Epithelial cell of esophagus (primary cell): ENCODE data around the gene OR6B1.

Experiments used
- DNase-seq: peaks from one replicate; pipeline ENCODE4 v3.0.0; 2010; ENCODE audit warnings: low read depth
- H3K4me3 ChIP-seq: 2 replicates; pipeline ENCODE4 v1.5.1; 2011; ENCODE audit warnings: mild to moderate bottlenecking, low read length, control low read depth
- TF ChIP-seq, protein P1 (sequence below): IDR thresholded peaks from 2 replicates; pipeline ENCODE4 v1.5.1; 2011; ENCODE audit warnings: low read depth, mild to moderate bottlenecking, low read length, control low read depth, inconsistent platforms; ENCODE audit not compliant: insufficient read depth; ENCODE audit errors: missing control alignments

OR6B1 gene

DNA sequence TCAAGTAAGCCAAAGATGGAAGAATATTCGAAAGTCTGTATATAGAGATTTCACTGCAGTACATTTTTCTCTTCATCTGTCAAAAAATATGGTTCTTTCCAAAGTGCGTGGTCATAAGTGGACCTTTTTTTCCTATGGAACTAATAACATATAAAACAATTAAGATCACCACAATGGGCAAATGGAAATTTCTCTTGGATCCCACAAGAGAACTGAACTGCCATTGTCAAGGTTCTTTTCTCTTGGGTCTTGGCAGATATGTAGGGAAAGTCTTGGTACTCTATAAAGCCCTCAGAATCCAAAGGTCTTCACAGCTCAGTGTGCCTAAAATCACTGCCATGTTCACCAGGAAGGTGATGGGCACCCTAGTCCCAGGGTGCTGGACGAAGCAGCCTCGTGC lies at the start of gene OR6B1:
Gene OR6B1, plus strand, starts transcription at position 301 of the 400 bp plus-strand sequence. CDS start 3,677 bp downstream, outside the sequence.
- no peak for DNase-seq
- H3K4me3 ChIP-seq = no peak within 1 kb of the TSS
- TF ChIP-seq, protein P1, sequence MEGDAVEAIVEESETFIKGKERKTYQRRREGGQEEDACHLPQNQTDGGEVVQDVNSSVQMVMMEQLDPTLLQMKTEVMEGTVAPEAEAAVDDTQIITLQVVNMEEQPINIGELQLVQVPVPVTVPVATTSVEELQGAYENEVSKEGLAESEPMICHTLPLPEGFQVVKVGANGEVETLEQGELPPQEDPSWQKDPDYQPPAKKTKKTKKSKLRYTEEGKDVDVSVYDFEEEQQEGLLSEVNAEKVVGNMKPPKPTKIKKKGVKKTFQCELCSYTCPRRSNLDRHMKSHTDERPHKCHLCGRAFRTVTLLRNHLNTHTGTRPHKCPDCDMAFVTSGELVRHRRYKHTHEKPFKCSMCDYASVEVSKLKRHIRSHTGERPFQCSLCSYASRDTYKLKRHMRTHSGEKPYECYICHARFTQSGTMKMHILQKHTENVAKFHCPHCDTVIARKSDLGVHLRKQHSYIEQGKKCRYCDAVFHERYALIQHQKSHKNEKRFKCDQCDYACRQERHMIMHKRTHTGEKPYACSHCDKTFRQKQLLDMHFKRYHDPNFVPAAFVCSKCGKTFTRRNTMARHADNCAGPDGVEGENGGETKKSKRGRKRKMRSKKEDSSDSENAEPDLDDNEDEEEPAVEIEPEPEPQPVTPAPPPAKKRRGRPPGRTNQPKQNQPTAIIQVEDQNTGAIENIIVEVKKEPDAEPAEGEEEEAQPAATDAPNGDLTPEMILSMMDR = no peak

DNA sequence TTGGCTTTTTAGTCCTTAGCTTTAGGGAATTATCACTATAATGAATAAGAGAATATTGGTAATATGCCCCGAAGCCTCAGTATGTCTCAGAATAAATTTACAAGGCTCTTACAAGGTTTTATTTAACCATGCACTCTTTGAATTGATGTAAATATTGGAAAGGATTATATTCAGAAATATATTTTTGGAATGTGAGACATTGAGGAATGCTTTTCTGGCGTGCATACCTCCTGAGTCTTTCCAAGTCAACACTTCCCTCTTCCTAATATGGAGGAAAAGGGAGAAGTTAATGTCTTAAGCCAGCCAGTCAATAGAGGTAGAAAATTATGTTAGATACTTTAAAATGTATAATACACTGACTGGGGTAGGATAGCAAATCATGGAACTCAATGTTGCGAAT lies 46.7 kb upstream of the OR6B1 start:
- no peak for DNase-seq
- TF ChIP-seq, protein P1 = no peak
- no peak overlapping the region for H3K4me3 ChIP-seq

DNA sequence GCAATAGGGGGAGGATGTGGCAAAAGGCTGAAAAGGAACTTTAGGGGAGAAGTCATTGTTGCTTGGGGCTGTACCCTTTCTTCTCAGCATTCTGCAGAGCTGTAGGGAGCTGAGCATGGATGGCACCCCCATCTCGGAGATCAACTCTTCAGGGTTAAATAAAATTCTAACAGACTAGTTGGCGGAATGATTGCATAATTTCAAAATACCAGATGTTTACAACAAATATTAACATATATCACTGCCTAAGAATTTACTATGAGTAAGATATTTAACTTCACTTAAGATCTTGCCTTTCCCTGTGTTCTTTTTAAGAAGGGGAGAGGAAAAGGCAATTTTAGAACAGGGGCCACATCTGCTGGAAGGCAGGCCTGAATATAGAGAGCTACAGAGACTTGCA lies 46.0 kb upstream of the OR6B1 start:
- TF ChIP-seq, protein P1 = no peak
- DNase-seq = no peak
- H3K4me3 ChIP-seq = no peak overlapping the region

DNA sequence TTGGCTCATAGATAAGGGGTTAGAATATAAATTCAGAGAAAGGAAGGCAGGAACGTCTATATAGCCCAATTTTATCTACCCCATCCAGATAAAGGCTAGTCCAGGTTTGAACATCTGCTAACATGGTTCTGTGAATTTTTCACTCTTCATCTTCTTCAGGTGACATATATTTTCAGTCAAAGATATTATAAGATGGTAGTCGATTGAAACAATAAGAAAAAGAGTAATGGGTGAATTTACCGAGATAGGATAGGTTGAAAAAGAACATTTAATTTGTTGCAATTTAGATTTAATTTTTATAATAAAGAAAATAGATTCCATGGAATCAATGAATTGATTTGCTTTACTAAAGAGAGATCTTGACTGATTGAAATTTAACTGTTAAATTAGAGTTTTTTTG lies 45.6 kb upstream of the OR6B1 start, which contains the start of gene OR2F1:
Gene OR2F1, plus strand, starts transcription at position 301 of the 400 bp plus-strand sequence. CDS start 5,127 bp downstream, outside the sequence.
- TF ChIP-seq, protein P1 = no peak
- no peak for DNase-seq
- H3K4me3 ChIP-seq = no peak within 1 kb of the TSS

DNA sequence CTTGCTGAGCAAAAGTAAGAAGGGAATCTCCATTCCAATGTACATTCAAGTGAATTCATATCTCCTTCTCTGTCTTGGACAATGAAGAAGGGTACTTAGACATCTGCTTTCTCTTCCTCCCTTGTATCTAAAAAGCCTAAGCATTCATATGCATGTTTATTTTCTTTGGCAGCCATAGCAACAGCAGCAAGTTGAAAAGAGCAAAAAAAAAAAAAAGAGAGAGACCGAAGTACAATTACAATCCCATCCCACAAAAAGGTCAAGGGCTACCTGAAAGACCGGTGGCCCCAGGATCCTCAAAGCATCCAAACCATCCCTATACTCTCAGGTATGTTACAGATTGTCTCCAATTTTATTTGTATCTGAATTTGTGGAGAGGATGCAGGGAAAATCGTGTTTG lies 41.3 kb upstream of the OR6B1 start:
- no peak for DNase-seq
- H3K4me3 ChIP-seq = no peak overlapping the region
- TF ChIP-seq, protein P1 = no peak

DNA sequence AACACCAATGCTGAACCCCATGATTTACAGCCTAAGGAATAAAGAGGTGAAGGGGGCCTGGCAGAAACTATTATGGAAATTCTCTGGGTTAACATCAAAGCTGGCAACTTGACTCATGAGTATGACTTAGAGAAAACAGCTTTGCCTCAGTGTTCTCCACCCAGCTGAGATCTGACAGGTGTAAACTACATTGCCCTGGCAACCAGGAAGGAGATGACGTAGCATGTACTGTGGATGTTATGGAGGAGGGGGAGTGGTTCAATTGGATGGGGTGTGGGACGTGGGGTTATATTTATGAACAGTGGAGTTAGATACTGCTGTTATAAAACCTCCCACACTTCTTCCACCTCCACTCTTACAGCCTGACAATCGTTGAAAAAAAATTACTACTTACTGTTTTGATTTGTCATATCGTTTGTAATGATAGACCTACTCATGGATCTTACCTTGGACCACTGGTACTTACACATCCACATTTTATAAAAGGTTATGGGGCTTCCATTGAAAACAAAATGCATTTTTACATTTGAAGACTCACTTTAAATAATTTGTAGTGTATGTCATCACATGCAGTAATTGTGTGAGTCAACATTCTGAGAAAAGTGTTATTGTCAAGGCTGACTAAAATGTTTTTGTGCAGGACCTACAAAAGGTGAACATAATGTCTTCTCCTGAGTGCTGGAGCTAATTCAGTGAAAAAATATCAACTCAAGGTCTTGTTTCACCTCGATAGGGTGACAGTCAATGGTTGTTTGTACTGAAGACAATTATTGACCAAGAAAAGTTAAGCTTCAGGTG lies 39.1 kb upstream of the OR6B1 start:
- TF ChIP-seq, protein P1 = no peak
- H3K4me3 ChIP-seq = no peak overlapping the region
- DNase-seq = peak; percentile 34

DNA sequence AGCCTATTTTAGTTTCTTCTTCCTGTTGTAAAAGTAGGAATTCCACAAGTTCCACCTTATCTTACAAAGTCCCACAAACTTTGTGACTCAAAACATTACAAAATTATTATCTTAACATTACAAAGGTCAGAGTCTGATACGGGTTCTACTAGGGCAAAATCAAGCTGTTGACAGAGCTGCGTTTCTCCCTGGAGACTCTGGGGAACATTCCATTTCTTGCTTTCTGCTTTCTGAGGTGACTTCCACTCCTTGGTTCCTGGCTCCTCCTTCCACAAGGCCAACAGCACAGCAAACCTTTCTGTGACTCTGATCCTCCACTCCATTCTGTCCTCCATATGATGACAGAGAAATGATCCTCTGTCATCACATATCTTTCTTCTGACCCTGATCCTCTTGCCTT lies 34.8 kb upstream of the OR6B1 start:
- DNase-seq = no peak
- no peak overlapping the region for H3K4me3 ChIP-seq
- TF ChIP-seq, protein P1 = no peak
